ENCODE results near the gene FAM227B. TPM values are rescaled to one million over a fixed set of nuclear protein-coding genes. Genes with fewer than 3 reads are reported as not detected.
"Not testable (repeated sequence)": the region's sequence is repeated elsewhere in the genome, so short reads cannot be mapped to it uniquely, and the experiment has no call there.

FAM227B gene, protein sequence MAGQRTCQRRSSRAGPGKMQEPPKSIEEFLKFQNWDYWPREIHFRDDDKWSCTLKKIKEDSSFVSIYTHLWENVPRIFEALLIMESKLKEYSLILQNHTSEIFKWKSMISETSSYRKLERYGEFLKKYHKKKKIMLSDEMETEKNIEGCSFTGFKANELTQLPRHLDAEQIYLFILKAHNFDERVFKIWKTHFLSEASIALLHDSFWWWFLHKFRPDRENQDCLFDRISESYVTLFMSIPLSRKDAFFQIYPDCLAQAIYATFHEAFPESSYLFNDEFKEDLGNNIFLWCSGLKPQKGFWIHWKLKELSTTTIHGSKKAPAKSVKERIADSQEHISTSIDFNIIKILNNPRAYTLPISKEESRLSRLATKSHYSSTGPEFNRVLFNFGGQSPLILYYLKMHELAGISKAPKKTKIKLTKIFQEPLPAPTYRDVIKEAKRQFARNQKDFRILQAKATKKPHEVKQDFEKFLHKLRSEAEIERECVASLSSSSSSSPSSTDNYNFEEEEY
- 7.8 TPM for total RNA-seq

DNA sequence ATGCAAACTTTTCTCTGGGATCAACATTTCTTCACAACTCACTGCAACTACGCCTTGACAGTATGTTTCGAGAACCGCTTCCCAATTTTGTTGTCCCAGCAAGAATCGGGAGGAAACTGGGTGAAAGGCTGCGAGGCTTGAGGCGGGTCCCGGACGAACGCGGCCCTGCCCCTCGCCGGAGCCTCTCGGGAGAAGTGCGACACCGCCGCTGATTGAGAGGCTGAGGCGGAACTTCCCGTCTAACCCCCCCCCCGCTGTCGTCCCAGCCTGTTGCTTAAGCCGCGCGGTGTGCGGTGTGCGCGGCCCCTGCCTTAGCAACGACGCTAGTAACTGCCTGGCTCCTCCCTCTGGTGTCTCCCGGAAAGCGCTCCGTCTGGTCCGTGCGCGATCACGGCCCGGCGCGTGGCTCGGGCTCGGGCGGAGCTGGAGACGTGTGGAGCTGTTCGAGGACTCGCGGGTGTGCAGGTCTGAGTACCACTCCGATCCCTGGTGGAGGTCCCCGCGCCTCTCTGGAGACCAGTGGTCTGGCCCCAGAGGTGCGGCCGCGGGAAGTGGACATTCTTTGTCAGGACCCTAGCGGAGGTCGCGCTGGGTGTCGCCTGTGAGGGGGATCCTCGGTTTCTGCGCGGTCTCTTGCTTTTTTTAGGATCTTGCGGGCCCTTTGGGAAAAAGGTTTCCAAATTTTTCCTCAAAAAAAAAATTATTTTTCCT, at the start of gene FAM227B, which contains the start of gene DTWD1:
Gene FAM227B, minus strand, starts transcription at position 161 of the 711 bp plus-strand sequence. CDS start 5,647 bp downstream, outside the sequence.
Gene DTWD1, plus strand, starts transcription at position 391 of the 711 bp plus-strand sequence. CDS start 4,120 bp downstream, outside the sequence.
- H3K9me3 ChIP-seq (ENCODE audit: control insufficient read depth in 3 of 3, low read length in 3 of 3): no peaks in the 10 kb centered on the region
- no peaks in the 10 kb centered on the region for H3K27me3 ChIP-seq (ENCODE audit: control insufficient read depth in 3 of 3, insufficient read depth in 3 of 3, low read length in 3 of 3)
- peaks cover 5 to 7% (median 5%) of the 10 kb centered on the region in 3 donors for H3K36me3 ChIP-seq (ENCODE audit: control insufficient read depth in 3 of 3, insufficient read depth in 3 of 3, low read length in 3 of 3)
- peak within 1 kb of the TSS; percentile 93 to 96 (median 93) for H3K9ac ChIP-seq (ENCODE audit: low read depth in 1 of 3, low read length in 3 of 3)
- peak within 1 kb of the TSS; percentile 83 to 89 (median 86) for H3K4me3 ChIP-seq (ENCODE audit: low read length in 3 of 3)
- peaks cover 2 to 11% (median 9%) of the 10 kb centered on the region in 3 donors for H3K4me1 ChIP-seq (ENCODE audit: control insufficient read depth in 3 of 3, insufficient read depth in 3 of 3, low read length in 3 of 3)
- peak within 1 kb of the TSS; percentile 92 for H3K27ac ChIP-seq (ENCODE audit: low read depth, low read length)

DNA sequence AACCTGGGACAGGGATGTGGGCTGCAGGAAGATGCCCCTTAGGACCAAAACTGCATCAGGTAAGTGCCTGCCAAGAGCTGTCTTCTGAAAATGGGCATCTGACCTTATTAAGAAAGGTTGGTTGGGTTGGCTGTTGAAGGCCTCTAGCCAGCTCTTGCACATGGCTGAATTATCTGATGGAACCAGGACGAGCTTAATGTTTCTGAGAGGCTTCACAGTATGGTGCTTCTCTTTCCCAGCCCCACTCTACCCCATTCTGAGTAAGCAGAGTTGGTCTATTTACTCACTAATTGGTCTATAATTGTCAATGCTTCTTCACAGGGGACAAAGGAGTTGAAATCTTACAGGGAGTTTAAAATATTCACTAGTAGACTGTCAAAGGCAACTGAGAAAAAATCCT, 48.7 kb upstream of the FAM227B start:
- H3K36me3 ChIP-seq (ENCODE audit: control insufficient read depth in 3 of 3, insufficient read depth in 3 of 3, low read length in 3 of 3): no peaks in the 10 kb centered on the region
- no peak overlapping the region for H3K4me3 ChIP-seq (ENCODE audit: low read length in 3 of 3)
- no peaks in the 10 kb centered on the region for H3K27me3 ChIP-seq (ENCODE audit: control insufficient read depth in 3 of 3, insufficient read depth in 3 of 3, low read length in 3 of 3)
- H3K27ac ChIP-seq (ENCODE audit: low read depth, low read length): no peak overlapping the region
- no peak overlapping the region for H3K9ac ChIP-seq (ENCODE audit: low read depth in 1 of 3, low read length in 3 of 3)
- no peaks in the 10 kb centered on the region for H3K9me3 ChIP-seq (ENCODE audit: control insufficient read depth in 3 of 3, low read length in 3 of 3)
- no peaks in the 10 kb centered on the region for H3K4me1 ChIP-seq (ENCODE audit: control insufficient read depth in 3 of 3, insufficient read depth in 3 of 3, low read length in 3 of 3)

DNA sequence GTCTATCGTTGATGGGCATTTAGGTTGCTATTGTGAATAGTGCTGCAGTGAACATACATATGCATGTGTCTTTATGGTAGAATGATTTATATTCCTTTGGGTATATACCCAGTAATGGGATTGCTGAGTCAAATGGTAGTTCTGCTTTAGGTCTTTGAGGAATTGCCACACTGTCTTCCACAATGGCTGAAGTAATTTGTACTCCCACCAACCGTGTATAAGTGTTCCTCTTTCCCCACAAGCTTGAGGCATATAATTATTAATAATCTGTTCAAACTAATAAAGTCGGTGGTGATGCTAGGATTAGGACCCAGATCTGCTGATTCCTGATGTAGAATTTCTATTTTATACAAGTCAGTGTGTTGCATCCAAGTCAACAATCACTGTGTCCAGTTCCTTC, 45.9 kb upstream of the FAM227B start:
- not testable (repeated sequence) for H3K9me3 ChIP-seq (ENCODE audit: control insufficient read depth in 3 of 3, low read length in 3 of 3); H3K4me3 ChIP-seq (ENCODE audit: low read length in 3 of 3); H3K9ac ChIP-seq (ENCODE audit: low read depth in 1 of 3, low read length in 3 of 3); H3K27me3 ChIP-seq (ENCODE audit: control insufficient read depth in 3 of 3, insufficient read depth in 3 of 3, low read length in 3 of 3); H3K27ac ChIP-seq (ENCODE audit: low read depth, low read length); H3K36me3 ChIP-seq (ENCODE audit: control insufficient read depth in 3 of 3, insufficient read depth in 3 of 3, low read length in 3 of 3); H3K4me1 ChIP-seq (ENCODE audit: control insufficient read depth in 3 of 3, insufficient read depth in 3 of 3, low read length in 3 of 3)

DNA sequence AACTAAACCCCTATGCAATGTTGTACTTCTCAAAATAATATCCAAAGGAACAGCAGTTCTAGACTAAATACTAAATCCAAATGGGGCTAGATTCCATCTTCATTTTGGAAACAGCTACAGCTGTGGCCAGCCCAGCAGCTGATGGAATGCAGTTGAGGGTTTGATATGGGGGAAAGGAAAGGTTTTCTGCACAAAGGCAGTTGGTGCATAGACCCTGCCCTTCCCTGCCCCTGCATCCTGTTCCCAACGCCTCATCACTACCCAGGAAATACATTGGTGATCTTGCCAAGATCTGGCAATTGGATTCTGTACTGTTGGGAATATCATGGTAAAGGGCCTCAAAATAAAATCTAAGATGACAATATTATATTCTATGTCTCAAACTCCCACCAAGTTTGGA, 44.1 kb upstream of the FAM227B start:
- H3K36me3 ChIP-seq (ENCODE audit: control insufficient read depth in 3 of 3, insufficient read depth in 3 of 3, low read length in 3 of 3): no peaks in the 10 kb centered on the region
- no peak overlapping the region for H3K9ac ChIP-seq (ENCODE audit: low read depth in 1 of 3, low read length in 3 of 3)
- no peaks in the 10 kb centered on the region for H3K27me3 ChIP-seq (ENCODE audit: control insufficient read depth in 3 of 3, insufficient read depth in 3 of 3, low read length in 3 of 3)
- no peaks in the 10 kb centered on the region for H3K9me3 ChIP-seq (ENCODE audit: control insufficient read depth in 3 of 3, low read length in 3 of 3)
- no peaks in the 10 kb centered on the region for H3K4me1 ChIP-seq (ENCODE audit: control insufficient read depth in 3 of 3, insufficient read depth in 3 of 3, low read length in 3 of 3)
- H3K27ac ChIP-seq (ENCODE audit: low read depth, low read length): no peak overlapping the region
- H3K4me3 ChIP-seq (ENCODE audit: low read length in 3 of 3): no peak overlapping the region

DNA sequence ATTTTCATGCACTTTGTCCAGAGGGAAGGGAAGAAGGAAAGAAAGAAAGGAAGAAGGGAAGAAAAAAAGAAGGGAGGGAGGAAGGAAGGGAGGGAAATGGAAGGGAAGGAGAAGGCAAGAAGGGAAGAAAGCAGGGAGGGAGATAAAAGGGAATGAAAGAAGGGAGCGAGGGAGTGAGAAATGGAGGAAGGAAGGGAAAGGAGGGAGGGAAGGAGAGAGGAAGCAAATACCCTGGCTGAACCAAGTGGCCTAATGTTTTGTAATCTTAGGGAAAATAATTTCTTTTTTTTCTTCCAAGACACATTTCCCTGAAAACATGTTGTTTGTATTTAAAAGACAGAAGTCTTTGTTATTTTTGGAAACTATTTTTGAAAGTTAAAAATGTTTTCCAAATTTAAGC, 36.1 kb upstream of the FAM227B start:
- Histone ChIP-seq H3K27ac (ENCODE audit: low read depth, low read length) (no peak overlapping the region), H3K36me3 (ENCODE audit: control insufficient read depth in 3 of 3, insufficient read depth in 3 of 3, low read length in 3 of 3) (no peaks in the 10 kb centered on the region)

DNA sequence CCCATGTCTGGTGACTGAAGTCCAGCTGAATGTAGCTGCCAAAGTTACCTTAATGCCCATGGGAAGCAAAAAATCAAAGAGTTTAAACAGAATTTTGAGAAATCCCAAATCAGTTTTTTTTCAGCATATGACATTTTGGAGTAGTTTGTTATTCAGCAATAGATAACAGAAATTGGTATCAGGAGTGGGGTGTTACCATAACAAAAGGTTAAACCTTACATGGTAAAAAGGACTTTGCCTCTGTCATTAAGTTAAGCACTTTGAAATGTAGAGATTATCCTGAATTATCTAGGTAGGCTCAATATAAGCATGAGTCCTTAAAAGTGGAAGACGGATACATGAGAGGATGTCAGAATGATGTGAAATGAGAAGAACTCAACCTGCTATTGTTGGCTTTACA, 32.3 kb upstream of the FAM227B start:
- no peak overlapping the region for H3K9ac ChIP-seq (ENCODE audit: low read depth in 1 of 3, low read length in 3 of 3)
- peaks cover 4 to 9% (median 6%) of the 10 kb centered on the region in 3 donors for H3K9me3 ChIP-seq (ENCODE audit: control insufficient read depth in 3 of 3, low read length in 3 of 3)
- no peaks in the 10 kb centered on the region for H3K4me1 ChIP-seq (ENCODE audit: control insufficient read depth in 3 of 3, insufficient read depth in 3 of 3, low read length in 3 of 3)
- no peak overlapping the region for H3K27ac ChIP-seq (ENCODE audit: low read depth, low read length)
- no peak overlapping the region for H3K4me3 ChIP-seq (ENCODE audit: low read length in 3 of 3)
- H3K27me3 ChIP-seq (ENCODE audit: control insufficient read depth in 3 of 3, insufficient read depth in 3 of 3, low read length in 3 of 3): no peaks in the 10 kb centered on the region
- H3K36me3 ChIP-seq (ENCODE audit: control insufficient read depth in 3 of 3, insufficient read depth in 3 of 3, low read length in 3 of 3): no peaks in the 10 kb centered on the region

More for the DNA sequence above, 36.1 kb upstream of the FAM227B start:
- Histone ChIP-seq H3K4me3 (ENCODE audit: low read length in 3 of 3) (no peak overlapping the region), H3K27me3 (ENCODE audit: control insufficient read depth in 3 of 3, insufficient read depth in 3 of 3, low read length in 3 of 3) (no peaks in the 10 kb centered on the region), H3K9ac (ENCODE audit: low read depth in 1 of 3, low read length in 3 of 3) (no peak overlapping the region), H3K9me3 (ENCODE audit: control insufficient read depth in 3 of 3, low read length in 3 of 3) (peaks cover 4 to 9% (median 6%) of the 10 kb centered on the region in 3 donors), H3K4me1 (ENCODE audit: control insufficient read depth in 3 of 3, insufficient read depth in 3 of 3, low read length in 3 of 3) (no peaks in the 10 kb centered on the region)

DNA sequence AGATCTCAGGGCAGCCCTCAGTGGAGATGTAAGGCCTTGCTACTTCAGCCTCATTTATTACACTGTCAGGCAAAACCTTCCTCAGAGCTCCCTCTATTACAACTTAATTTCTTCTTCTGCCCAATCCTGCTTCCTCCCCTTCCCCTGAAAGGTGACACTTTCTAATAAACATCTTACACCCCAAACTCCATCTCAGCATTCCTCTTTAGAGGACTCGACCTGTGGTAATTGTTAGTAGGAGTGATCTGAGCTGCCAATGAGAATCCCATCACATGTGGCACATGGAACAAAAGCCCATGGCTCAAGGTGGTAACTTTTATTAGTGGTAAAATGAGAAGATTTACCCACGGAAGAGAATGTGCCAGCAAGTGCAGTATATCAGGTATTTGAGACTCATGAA, 30.1 kb upstream of the FAM227B start:
- H3K9ac ChIP-seq (ENCODE audit: low read depth in 1 of 3, low read length in 3 of 3): no peak overlapping the region
- peaks cover 0 to 3% (median 0%) of the 10 kb centered on the region in 3 donors for H3K36me3 ChIP-seq (ENCODE audit: control insufficient read depth in 3 of 3, insufficient read depth in 3 of 3, low read length in 3 of 3)
- peaks cover 4 to 9% (median 6%) of the 10 kb centered on the region in 3 donors for H3K9me3 ChIP-seq (ENCODE audit: control insufficient read depth in 3 of 3, low read length in 3 of 3)
- H3K4me1 ChIP-seq (ENCODE audit: control insufficient read depth in 3 of 3, insufficient read depth in 3 of 3, low read length in 3 of 3): peaks cover 0 to 2% (median 0%) of the 10 kb centered on the region in 3 donors
- no peaks in the 10 kb centered on the region for H3K27me3 ChIP-seq (ENCODE audit: control insufficient read depth in 3 of 3, insufficient read depth in 3 of 3, low read length in 3 of 3)
- H3K27ac ChIP-seq (ENCODE audit: low read depth, low read length): no peak overlapping the region
- no peak overlapping the region for H3K4me3 ChIP-seq (ENCODE audit: low read length in 3 of 3)

DNA sequence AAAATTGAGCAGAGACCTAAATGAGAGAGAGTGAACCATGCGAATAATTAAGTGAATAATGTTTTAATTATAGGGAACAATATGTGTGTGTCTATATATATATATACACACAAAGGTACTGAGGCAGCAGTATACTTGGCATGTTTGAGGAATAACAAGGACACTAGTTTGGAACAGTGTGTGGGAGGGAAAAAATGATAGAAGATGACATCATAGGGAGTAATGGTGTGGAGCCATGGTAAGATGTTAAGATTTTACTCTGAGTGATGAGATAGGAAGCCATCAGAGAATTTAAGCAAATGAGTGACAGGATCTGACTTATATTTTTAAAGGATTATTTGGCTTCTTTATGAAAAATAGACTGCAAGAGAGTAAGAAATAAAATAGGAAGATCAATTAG, 29.4 kb upstream of the FAM227B start:
- Histone ChIP-seq H3K36me3 (ENCODE audit: control insufficient read depth in 3 of 3, insufficient read depth in 3 of 3, low read length in 3 of 3) (peaks cover 0 to 3% (median 0%) of the 10 kb centered on the region in 3 donors), H3K4me1 (ENCODE audit: control insufficient read depth in 3 of 3, insufficient read depth in 3 of 3, low read length in 3 of 3) (peaks cover 0 to 2% (median 0%) of the 10 kb centered on the region in 3 donors), H3K4me3 (ENCODE audit: low read length in 3 of 3) (no peak overlapping the region), H3K9me3 (ENCODE audit: control insufficient read depth in 3 of 3, low read length in 3 of 3) (peaks cover 4 to 9% (median 6%) of the 10 kb centered on the region in 3 donors), H3K9ac (ENCODE audit: low read depth in 1 of 3, low read length in 3 of 3) (no peak overlapping the region), H3K27ac (ENCODE audit: low read depth, low read length) (no peak overlapping the region), H3K27me3 (ENCODE audit: control insufficient read depth in 3 of 3, insufficient read depth in 3 of 3, low read length in 3 of 3) (no peaks in the 10 kb centered on the region)

DNA sequence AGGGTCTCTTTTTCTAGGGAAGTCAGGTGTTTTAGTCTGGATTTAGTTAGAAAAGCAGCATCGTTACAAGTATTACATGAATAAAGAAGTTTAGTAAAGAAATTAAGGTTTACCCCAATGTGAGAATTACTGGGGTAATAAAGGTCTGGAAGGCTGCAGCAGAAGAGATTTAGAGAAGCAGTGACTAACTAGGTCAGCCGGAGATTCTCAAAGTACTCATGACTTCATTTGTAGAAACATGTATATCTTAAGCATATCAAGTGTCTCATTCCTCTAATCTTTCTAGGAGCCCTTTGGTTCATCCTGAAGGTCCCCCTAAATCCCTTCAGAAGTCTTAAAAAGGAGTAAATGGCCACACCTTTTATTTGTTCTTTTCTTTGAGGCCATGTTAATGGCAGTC, 26.3 kb upstream of the FAM227B start:
- Histone ChIP-seq H3K27me3 (ENCODE audit: control insufficient read depth in 3 of 3, insufficient read depth in 3 of 3, low read length in 3 of 3) (no peaks in the 10 kb centered on the region), H3K4me1 (ENCODE audit: control insufficient read depth in 3 of 3, insufficient read depth in 3 of 3, low read length in 3 of 3) (peaks cover 4 to 11% (median 7%) of the 10 kb centered on the region in 3 donors), H3K4me3 (ENCODE audit: low read length in 3 of 3) (no peak overlapping the region), H3K9me3 (ENCODE audit: control insufficient read depth in 3 of 3, low read length in 3 of 3) (no peaks in the 10 kb centered on the region), H3K9ac (ENCODE audit: low read depth in 1 of 3, low read length in 3 of 3) (no peak overlapping the region), H3K27ac (ENCODE audit: low read depth, low read length) (no peak overlapping the region), H3K36me3 (ENCODE audit: control insufficient read depth in 3 of 3, insufficient read depth in 3 of 3, low read length in 3 of 3) (peaks cover 2 to 6% (median 3%) of the 10 kb centered on the region in 3 donors)
